HG03045 (cell line): ENCODE data around the gene RARG.

Source experiments
- ATAC-seq: cut with Tn5 transposase; IDR thresholded peaks from one replicate; pipeline ENCODE4 v1.9.1; 2021; ENCODE audit warnings: mild to moderate bottlenecking, moderate library complexity; ENCODE audit not compliant: unreplicated experiment

Gene RARG

DNA sequence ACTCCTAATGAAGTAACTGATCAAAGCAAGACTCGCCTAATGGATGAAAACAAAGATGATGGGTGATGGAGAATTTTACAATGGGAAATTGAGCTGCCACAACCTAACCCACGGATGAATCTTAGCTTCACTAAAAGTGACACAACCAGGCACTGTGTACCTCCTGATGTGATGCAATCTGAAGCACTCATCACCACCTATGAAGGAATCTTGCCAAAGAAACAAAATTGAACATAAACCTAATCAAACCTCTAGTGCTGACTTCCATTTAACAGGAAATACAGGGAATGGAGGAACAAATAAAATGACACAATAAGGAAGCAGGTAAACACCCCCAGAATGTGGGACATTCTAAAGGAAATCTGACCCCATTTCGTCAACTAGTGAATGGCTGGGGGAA is 13.3 kb upstream of the RARG start:
- no peak for ATAC-seq

DNA sequence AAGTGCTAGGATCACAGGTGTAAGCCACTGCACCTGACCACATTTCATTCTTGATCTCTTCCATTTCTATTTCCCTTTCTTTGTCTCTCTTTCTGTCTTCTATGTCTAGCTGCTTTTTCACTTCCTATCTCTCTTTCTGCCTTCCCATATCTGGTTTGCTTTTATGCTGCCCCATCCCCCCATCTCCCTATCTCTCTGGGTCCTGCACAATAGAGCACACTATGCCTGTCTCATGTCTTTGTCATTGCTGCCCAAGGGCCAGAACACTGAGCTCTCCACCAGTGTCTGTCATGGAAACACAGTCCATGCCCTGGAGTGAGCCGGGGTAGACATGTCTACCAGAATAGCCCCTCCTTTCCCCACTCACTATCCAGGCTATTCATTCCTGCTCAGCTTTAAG is 12.3 kb upstream of the RARG start:
- ATAC-seq = no peak

DNA sequence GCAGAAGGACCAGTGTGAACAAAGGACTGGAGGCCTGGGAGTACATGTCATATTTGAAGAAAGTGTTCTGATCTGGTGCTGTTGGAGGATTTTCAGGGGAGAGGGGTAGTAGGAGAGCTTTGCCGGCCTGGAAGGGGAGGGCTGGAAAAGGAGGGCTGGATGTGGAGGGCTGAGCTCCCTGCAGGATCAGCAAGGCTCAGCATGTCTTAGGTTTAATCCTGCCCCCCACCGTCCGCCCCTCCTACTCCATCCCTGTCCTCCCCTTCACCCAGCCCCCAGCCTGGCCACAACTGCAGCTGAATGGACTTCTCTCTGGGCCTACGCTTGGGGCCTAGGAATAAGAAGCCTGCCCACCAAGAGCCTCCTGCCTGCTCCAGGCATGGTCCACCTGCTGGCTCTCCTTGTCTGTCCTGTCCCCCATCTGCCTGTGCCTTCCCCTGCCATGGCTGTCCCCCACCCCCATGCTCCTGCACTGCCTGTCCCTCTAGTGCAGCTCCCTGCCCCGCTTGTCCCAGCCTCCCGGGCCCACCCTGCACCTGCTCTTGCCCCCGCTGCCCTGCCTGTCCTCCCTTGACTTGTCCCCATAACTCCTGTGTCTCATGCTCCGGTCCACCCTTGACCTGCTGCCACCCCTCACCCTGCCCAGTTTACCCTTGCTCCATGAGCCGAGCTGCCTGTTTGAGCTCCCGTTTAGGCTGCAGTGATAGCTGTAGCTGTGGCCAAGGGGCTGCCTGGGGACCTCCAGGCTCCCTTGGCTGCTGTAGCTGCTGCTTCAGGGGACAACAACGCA is 9.8 kb upstream of the RARG start:
- no peak for ATAC-seq

DNA sequence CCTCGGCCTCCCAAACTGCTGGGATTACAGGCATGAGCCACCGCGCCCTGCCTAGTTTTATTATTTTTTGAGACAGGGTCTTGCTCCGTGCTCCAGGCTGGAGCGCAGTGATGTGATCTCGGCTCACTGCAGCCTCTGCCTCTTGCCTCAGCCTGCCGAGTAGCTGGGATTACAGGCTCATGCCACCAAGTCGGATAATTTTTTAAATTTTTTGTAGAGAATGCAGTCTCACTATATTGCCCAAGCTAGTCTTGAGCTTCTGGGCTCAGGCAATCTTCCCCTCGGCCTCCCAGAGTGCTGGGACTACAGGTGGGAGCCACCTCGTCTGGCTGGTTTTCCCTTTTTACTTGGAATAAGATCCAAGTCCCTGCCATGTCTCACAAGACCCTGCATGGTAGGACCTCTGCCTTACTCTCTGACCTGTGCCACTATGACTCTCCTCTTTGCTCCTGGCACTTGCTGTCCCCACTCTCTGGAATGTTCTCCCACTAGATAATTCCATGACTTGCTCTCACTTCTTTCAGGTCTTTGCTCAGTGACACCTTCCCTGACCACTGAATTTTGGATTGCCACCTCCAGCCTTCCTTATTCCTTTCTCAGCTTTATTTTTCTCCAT is 7.7 kb upstream of the RARG start:
- ATAC-seq = no peak

DNA sequence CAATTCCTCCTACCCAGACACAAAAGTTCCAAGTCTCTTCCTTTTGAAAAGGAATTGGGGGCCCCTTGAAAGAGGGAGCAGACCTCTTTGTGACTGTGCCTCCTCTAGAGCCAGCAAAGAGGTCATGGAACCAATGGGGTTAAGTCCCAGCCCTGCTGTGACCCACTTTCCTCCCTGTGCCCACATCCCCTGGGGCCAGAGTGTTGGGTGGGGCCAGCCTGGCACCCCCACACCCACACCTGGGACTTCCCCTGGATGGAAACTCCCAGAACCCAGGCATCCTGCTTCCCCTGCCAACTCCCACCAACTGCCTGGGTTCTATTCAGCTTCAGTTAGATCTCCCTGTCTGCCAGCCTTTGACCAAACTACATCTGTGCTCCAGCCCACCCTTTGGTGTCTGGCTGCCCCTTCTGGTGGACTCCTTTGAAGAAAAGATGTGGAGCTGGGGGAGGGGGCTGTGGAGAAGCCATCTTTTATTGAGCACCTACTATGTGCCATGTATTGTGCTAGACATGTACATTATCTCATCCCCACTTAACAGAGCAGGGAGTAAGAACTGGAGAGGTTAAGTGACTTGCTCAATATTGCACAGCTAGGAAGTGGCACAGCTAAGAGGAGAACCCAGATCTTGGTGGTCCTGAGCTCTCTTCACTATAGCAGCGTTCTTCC is 4.6 kb upstream of the RARG start:
- ATAC-seq = no peak

DNA sequence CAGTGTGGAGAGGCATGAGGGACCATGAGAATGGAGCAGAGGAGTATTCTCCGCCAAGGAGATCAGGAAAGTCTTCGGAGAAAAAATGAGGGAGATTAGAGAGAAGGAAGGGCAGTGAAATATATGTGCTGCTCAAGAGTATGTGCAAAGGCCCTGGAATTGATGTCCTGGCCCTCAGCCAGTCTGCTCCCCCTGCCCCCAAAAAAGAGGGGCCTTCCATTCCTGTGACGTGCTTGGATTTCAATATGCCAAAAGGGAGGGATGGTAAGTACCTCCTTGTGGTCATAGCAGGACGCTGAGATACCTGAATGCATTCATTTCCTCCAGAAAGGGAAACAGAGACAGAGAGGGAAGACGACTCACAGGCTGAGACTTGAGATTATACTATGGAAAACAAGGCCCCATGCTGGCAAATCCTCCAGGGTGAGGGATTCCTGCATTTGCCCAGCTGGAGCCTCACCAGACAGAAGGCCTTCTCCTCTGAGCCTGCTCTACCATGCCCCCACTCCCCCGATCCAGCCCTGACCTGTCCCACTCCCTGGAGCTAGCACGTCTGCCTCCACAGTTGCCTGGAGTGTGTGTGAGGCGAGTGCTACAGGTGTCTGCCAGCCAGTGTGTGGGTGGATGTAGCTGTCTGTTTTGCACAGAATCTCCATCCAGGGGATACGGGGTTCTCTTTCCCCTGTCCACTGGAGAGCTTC is 3.9 kb upstream of the RARG start:
- ATAC-seq = no peak

DNA sequence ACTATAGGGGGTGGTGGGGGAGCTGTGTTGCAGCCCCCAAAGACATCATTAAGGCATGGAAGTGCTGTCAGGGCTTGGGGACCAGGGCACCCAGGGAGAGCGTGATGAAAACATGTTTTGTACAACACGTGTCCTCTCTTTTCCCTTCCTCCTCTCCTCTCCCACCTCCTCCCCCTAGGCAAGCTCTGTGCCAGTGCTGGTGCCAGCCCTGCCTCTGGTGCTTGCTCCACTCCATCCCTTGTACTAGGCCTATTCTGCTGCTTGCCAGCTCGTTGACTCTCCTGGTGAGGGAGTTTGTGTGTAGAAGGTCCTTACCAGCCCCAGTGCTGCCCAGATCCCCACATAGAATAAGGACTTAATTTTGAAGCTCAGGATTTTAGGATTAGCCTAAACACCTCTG is 3.2 kb upstream of the RARG start:
- ATAC-seq = no peak

DNA sequence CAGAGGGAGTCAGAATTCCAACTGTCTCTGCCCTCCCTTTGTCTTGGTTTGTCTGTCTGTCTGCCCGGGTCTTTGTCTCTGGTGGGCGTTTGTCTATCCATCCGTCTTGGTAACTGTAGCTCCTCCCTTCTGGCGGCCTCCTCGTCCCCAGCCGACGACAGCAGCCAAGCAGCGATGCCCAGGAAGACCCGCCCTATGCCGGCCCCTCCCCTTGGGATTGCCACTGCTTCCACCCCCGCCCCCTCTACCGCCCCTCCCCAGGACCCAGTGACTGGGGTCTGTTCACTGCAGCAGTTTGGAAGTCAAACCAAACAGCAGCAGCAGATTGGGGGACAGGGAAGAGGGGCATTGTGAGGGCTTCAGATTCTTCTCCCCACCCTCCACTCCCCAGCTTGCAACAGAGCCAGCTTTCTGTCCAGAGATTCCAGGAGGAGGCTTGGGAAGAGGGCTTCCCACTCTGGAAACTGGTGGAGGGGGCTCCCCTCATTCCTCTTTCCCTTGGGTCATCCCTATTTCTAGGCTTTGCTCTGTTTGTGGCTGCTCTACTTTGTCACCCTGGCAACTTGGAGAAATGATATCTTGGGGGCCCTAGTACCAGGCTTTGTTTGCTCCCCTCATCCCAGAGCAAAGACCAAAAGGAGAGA is 2.4 kb upstream of the RARG start:
- no peak for ATAC-seq

DNA sequence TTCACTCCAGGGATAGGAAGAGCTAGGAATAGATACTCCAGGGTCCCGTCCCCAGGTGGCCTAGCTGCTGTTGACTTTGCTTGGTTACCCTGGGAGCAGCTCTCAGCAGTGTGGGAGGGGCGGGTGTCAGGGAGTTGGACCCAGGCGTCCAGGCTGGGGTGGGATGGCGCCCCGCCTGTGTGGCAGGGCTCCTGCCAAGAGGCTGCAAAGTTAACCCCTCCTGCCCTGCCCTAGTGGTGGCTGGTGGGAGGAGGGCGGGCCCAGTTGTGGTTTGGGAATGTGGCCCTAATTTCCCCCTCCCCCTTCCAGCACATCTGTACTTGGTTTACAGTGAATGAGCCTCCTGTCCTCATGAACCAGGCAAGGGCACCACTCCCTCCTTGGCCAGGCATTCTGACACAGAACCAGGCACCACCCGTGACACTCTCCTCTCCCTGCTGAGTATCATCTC is 1.7 kb upstream of the RARG start:
- ATAC-seq = no peak

DNA sequence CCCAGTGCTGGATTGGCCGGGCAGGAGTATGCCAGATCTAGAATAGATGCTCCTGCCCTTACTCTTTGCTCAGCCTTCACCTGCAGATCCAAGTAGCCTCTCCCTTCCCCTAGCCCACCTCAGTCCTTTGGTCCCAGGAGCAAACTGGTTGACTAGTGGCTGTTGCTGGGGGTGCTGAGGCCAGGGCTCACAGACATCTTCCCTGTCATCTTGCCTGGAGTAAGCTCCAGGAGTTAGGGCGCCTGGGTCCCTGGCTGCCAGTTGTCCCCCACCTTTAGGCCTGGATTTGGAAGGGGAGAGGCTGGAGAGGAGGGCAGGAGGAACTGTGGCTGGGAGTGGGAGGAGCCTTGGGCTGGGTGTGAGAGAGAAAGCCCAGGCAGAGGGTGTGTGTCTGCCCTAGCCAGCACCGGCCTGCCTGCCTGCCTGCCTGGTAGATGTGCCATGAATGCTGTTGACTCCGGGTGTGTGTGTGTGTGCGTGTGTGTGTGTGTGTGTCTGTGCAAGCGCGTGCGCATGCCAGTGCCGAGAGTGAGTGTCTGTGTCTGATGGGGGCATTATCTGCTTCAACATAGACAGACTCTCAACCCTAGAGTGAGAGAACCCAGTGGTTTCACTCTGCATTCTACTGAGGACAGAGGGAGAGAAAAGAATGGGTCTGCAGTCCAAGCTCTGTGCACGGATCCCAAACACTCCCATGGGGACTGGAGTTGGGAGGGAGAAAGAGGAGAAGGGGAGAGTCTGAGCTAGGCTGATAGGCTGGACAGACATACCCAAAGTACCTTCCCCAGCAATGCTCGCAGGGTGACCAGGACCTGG is 845 bp upstream of the RARG start:
- no peak for ATAC-seq

DNA sequence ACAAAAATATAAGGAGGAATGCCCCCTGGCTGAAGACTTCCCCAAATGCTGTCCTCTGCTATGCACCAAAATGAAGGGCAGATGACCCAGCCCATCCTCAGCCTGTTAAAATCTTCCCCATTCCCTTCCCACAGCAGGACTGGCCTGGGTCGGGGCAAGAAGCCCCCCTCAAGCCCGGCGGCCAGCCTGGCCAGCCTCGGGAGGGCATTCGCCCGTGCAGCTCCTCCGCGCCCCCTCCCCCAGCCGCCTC is 413 bp downstream of the RARG start:
- ATAC-seq = no peak

DNA sequence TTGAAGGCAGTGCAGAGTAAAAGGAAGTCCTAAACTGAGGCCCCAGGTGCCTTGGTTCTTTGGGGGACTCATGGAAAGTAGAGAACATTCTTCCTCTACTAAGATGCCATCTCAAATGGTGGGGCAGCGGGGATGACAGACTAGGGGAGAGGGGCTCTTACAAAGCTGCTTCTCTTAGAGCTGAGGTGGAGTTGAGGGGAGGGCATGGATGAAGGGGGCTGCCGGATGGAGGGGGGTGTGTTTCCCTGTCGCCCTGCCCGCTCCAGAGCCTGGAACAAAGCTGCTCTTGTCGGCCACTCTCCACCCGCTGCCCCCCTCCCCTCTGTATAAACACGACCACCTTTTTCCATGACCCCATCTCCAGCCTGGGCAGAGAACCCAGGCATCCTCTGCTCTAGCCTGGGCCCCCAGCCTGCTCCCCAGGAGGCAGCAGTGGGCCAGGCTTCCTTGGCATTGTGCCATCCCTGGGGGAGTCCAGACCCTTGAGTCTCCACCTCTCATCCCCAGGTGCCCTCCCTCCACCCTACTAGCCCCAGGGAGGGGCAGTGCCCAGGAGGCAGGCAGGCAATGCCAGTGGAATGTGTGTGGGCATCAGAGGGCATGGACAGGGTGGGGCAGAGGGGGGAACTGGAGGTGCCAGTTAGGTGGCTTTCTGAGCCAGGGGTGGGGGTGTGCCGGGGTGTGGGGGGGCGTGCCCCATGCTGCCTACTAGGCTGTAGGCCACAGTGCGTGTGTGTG is 1.7 kb downstream of the RARG start:
- ATAC-seq = no peak

DNA sequence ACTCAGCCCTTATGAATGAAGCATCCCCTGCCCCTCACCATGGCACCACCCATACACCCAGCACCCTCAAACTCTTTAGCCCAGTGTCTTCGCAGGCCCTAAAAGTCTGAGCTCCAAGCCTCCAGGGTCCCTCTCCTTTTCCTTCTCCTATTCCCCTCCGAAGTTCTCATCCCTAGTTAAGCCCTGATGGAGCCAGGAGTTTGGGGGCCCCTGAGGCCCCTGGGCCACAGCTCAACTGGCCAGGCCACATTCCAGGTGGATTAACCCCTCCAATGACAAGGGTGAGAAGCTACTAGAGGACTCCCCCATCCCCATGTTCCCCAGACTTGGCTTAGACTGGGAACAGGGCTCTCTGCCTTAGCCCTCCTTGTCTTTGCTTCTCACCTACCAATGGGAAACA is 2.6 kb downstream of the RARG start:
- ATAC-seq = no peak

DNA sequence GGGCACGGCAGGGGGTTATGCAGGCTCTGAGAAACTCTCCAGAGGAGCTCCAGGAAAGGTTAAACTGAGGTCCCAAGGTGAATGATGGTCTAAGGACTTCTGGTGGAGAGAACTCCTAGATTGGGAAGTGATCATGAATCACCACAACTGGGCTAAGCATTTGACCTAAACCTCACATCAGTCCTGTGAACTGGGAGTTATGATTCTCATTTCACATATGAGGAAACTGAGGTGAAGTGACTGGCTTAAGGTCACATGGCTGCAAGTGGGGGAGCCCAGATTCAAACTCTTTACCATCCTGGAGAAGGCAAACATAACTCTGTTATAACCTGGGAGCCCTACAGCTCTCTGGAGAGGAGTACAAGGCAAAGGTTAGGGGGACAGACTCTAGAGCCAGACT is 4.2 kb downstream of the RARG start:
- no peak for ATAC-seq

DNA sequence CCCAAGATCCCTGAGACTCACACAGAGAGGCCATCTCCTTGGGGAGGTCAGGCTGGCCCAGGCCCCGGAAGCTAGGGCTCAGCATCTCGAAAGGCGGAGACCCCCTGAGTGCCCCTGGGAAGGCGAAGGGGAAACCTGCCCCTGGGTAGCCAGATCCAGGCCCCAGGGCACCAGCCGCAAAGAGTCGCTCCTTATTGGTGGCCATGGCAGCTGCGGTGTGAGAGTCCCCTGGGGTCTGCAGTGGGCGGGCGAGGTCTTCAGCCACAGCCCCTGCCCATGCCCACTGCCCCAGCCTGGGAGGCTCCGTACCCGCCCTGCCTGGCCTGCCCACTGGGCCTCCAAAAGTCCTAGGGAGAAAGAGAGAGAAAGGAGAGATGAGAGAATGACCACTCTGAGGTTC is 4.7 kb downstream of the RARG start:
- no peak for ATAC-seq

DNA sequence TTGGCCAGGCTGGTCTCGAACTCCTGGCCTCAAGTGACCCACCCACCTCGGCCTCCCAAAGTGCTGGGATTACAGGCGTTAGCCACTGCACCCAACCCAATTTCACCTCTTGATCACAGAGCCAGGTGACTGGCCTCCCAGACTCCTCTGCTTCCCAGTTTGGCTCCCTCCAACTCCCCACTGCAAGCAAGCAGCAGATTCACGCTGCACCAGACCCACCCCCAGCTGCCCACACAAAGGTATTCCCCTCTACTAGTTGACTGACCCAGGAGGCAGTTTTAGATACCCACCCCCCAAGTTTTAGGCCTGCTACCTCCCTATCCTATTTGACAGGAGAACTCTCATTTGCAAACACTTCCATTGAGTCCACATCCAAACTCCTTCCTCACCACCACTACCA is 5.2 kb downstream of the RARG start:
- no peak for ATAC-seq

DNA sequence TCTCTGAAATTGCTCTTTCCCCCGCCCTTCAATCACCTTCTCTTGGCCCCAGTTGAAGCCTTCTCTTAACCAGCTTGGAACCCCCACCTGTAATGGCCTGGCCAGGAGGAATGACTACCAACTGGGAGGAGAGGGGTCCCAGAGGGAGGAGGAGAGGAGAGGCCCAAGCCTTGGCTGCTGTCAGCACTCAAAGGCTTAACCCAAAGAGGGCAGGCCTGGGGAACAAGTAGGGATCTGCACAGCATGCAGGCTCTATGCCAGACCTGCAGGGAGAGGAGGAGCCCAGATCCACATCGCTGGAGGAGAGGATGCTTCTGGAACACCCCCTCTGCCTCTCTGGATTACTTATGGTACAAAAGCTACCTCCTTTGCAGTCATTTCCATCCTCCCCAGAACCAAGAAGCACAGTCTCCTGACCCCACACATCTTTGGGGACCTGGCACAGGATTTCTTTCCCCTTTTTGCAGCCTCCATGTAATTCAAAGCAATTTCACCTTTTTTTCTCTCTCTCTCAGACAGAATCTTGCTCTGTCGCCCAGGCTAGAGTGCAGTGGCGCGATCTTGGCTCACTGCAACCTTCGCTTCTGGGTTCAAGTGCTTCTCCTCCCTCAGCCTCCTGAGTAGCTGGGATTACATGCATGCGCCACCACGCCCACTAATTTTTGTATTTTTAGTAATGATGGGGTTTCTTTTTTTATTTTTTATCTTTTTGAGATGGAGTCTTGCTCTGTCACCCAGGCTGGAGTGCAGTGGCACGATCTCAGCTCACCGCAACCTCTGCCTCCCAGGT is 6.2 kb downstream of the RARG start:
- ATAC-seq = no peak

DNA sequence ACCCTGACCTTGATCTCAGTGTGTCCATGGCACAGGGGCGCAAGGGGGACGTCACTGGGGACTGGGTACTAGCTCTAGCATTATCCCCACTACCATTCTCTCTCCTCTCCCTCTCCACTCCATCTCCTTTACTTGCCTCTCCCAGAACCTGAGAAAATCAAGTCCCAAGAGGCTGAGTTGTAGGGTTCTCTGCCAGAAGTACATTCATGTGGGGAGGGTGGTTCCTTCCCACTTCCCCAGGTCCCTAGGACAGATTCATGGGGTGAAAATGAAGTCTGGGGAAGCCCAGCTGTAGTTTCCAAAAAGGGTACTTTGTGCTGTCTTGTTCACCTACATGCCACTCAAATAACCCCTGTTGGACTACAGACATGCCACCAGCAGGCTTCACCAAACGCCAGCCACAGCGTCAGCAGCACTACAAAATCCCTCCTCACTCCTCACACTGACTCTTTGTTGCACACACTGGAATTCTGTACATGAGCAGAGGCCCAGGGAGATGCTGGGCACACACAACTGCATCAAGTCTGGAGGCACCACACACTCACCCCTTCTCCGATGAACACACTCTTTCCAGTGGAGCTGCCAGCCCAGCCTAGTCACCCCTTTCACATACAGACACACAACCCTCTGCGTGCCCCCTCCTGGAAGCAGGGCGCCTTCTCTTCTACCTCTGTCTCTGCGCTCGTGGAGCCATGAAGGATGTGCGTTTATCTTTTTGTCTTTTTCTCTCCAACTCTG is 6.9 kb downstream of the RARG start:
- ATAC-seq = no peak
